GM12875 (cell line): ENCODE results near the gene RFX7.

ENCODE experiments used
- H3K4me3 ChIP-seq: one replicate; pipeline ENCODE4 v1.5.1; 2011; ENCODE audit warnings: low read depth, low read length, control low read depth
- TF ChIP-seq, protein P1 (sequence below): IDR thresholded peaks from 2 replicates; pipeline ENCODE4 v1.5.1; 2011; ENCODE audit warnings: low read depth, mild to moderate bottlenecking, control low read depth, inconsistent platforms, low read length, moderate library complexity, borderline replicate concordance; ENCODE audit not compliant: insufficient read depth

The RFX7 gene

DNA sequence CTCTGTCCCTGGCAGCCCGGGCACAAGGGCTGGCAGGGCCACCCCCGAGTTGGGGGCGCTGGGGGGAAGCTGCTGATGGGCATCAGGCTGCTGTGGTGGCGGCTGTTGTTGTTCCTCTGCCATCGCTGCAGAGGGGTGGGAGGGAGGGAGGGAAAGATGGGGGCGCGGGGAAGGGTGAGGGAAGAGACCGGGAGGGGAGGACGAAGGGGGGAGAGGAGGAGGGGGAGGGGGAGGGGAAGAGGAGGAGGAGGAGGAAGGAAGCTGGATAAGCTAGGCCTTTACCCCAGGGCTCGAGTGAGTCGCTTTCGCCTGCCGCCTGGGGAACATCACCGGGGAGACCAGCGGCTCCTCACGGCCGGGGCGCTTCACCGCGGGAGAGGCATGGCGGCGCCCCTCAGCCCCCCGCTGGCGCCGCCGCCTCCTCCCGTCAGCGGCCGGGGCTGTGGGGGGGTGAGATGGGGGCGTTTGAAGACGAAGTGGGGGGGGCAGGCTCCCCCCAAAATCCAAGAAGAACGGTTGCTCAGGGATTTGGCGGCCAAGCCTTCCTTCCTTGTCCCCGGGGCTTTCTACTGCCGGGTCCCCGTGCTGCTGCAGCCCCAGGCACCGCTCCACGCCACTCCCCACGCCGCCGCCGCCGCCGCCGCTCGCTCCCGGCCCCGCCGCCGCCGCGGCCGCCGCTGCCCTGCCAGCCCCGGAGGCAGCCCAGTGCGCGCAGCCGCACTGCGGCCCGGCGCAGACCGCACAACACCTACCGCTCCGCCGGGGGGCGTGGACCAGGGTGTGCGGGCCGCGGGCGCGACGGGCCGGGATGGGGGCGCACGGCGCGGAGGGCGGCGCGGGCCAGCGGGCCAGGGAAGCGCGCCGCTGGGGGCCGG lies at the start of gene RFX7:
Gene RFX7 (minus strand): TSS at position 717 of the 875 bp plus-strand sequence. CDS start 594 bp downstream, at position 123.
- peak within 1 kb of the TSS; percentile 87 for H3K4me3 ChIP-seq
- TF ChIP-seq, protein P1, sequence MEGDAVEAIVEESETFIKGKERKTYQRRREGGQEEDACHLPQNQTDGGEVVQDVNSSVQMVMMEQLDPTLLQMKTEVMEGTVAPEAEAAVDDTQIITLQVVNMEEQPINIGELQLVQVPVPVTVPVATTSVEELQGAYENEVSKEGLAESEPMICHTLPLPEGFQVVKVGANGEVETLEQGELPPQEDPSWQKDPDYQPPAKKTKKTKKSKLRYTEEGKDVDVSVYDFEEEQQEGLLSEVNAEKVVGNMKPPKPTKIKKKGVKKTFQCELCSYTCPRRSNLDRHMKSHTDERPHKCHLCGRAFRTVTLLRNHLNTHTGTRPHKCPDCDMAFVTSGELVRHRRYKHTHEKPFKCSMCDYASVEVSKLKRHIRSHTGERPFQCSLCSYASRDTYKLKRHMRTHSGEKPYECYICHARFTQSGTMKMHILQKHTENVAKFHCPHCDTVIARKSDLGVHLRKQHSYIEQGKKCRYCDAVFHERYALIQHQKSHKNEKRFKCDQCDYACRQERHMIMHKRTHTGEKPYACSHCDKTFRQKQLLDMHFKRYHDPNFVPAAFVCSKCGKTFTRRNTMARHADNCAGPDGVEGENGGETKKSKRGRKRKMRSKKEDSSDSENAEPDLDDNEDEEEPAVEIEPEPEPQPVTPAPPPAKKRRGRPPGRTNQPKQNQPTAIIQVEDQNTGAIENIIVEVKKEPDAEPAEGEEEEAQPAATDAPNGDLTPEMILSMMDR: 0 out of 2 replicates have a peak, but pooled peaks have one; percentile 4

GRCh38 chr15:56292546-56293316 lies 49.1 kb upstream of the RFX7 start:
- no peak overlapping the region for H3K4me3 ChIP-seq
- TF ChIP-seq, protein P1: no peak

DNA sequence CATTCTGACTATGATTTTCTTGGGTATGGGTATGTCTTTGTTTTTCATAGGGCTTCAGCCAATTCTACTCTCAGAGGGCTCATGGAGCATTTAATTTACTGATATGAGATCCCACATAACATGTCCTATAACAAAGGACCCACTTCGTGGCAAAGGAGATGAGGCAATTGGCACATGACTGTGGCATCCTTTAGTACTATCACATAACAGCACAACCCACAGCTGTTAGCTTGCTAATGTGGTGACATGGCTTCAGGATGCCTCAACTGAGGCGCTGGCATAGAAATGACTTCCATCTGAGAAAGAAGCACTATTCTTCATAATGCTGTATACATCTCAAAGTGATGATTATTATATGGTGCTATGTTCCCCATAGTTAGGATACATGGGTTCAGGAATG lies 48.1 kb upstream of the RFX7 start:
- H3K4me3 ChIP-seq: no peak overlapping the region
- TF ChIP-seq, protein P1: no peak

DNA sequence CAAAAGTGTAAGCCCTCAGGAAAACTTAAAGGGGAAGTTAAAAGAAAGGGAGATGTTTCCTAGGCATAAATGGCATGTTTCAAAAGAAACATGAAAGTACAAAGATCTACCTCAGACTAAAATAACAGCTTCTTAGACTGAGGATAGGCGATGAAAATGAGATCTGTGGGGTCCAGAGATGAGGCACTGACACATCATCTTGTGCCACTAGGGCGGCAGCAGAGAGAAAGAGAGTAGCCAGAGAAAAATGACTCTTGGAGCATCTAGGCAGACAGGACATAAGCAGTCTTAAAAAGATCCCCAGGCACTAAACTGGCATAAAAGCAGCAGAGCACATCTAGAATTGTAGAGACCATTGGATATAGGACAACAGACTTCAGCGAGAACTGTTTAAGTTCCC lies 42.5 kb upstream of the RFX7 start:
- TF ChIP-seq, protein P1: peak; percentile 34; the same call in 1 of the 2 replicates
- H3K4me3 ChIP-seq: no peak overlapping the region

GRCh38 chr15:56281145-56281544 lies 37.5 kb upstream of the RFX7 start:
- TF ChIP-seq, protein P1: no peak
- H3K4me3 ChIP-seq: no peak overlapping the region

DNA sequence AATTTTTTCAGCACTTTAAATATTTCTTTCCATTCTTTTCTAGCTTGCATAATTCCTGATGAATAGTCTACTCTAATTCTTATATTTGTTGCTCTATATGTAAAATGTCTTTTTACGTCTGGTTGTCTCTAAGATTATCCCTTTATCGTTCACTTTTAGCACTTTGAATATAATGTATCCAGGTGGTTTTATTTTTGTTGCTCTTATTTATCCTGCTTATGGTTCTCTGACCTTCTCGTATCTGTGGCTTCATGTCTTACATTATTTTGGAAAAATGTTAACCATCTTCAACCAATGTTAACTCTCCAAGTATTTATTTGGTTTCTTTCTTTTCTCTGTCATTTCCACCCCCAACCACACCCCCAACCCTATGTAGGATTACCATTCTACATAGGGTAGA lies 30.0 kb upstream of the RFX7 start:
- no peak overlapping the region for H3K4me3 ChIP-seq
- TF ChIP-seq, protein P1: no peak
